ENCODE results near the gene PDCD1LG2. TPM values are rescaled to one million over a fixed set of nuclear protein-coding genes. Genes with fewer than 3 reads are reported as not detected.

PDCD1LG2 gene
- 4.3 and 6.6 TPM in 2 replicates for total RNA-seq (ENCODE audit: low replicate concordance)

DNA sequence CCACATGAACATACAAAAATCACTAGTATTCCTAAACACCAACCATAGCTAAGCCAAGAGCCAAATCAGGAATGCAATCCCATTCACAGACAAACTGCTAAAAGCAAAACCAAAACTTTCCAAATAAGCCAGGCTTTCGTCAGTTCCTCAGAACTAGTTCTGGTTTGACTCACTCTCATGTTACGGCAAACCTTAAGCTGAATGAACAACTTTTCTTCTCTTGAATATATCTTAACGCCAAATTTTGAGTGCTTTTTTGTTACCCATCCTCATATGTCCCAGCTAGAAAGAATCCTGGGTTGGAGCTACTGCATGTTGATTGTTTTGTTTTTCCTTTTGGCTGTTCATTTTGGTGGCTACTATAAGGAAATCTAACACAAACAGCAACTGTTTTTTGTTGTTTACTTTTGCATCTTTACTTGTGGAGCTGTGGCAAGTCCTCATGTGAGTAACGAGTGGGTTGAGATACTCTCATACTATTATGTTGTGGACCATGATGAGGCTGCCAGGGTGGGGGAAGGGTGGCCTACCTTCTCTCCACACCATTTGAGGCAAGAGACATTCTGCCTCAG, at the start of gene PDCD1LG2:
TSS of gene PDCD1LG2 (plus strand) at position 172 of the 572 bp plus-strand sequence. CDS start 12,016 bp downstream, outside the sequence.

Other genes starting within 250 kb of the PDCD1LG2 start
- not detected in 2 replicates for gene RLN2, start 205.8 kb upstream of the PDCD1LG2 start, total RNA-seq (ENCODE audit: low replicate concordance)
- not detected in 2 replicates for gene RLN1, start 170.7 kb upstream of the PDCD1LG2 start, total RNA-seq (ENCODE audit: low replicate concordance)
- gene PLGRKT, start 72.6 kb upstream of the PDCD1LG2 start, total RNA-seq (ENCODE audit: low replicate concordance), result 4.4 and 15.5 TPM in 2 replicates
- gene CD274, start 60.0 kb upstream of the PDCD1LG2 start, total RNA-seq (ENCODE audit: low replicate concordance), result 0.82 and 3.1 TPM in 2 replicates
- 33.2 and 43.5 TPM in 2 replicates for gene RIC1, start 118.6 kb downstream of the PDCD1LG2 start, total RNA-seq (ENCODE audit: low replicate concordance)